ENCODE measurements around the gene TTC9. TPM values are rescaled to one million over a fixed set of nuclear protein-coding genes. Genes with fewer than 3 reads are reported as not detected.
A peak's percentile ranks its signal among the peaks of the same experiment; 100 is the strongest.

Gene TTC9
- total and polyA plus RNA-seq, 4 donors: 4.3 to 7.5 (median 6.8) TPM

DNA sequence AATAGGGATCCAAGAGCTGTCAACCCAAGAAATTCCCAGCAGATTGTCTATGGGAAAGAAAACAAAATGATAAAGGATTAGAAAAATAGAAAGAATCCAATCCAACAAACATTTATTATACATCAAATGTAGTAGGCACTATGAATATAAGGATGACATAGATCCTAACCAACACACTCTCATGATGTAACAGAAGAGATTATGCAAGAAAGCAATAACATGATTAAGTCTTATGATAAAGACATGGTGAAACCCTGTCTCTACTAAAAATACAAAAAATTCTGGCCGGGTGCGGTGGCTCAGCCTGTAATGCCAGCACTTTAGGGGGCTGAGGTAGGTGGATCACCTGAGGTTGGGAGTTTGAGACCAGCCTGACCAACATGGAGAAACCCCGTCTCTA, 44.0 kb upstream of the TTC9 start:
- Histone ChIP-seq H3K4me3 (no peak overlapping the region), H3K9ac (ENCODE audit: insufficient read depth in 1 of 2, low read length in 2 of 2) (no peak overlapping the region), H3K9me3 (ENCODE audit: control insufficient read depth in 4 of 4, insufficient read depth in 3 of 4, low read length in 3 of 4) (no peaks in the 10 kb centered on the region), H3K4me1 (ENCODE audit: control insufficient read depth in 5 of 5, insufficient read depth in 5 of 5, low read length in 5 of 5) (peaks cover 2 to 12% (median 12%) of the 10 kb centered on the region in 5 donors), H3K27ac (ENCODE audit: low read depth in 1 of 2, low read length in 1 of 2) (no peak overlapping the region), H3K27me3 (ENCODE audit: control insufficient read depth in 3 of 3, insufficient read depth in 3 of 3, low read length in 2 of 3) (no peaks in the 10 kb centered on the region), H3K36me3 (ENCODE audit: control insufficient read depth in 4 of 4, insufficient read depth in 4 of 4, low read length in 4 of 4) (peaks cover 21 to 30% (median 24%) of the 10 kb centered on the region in 4 donors)
- TF ChIP-seq, protein P1, sequence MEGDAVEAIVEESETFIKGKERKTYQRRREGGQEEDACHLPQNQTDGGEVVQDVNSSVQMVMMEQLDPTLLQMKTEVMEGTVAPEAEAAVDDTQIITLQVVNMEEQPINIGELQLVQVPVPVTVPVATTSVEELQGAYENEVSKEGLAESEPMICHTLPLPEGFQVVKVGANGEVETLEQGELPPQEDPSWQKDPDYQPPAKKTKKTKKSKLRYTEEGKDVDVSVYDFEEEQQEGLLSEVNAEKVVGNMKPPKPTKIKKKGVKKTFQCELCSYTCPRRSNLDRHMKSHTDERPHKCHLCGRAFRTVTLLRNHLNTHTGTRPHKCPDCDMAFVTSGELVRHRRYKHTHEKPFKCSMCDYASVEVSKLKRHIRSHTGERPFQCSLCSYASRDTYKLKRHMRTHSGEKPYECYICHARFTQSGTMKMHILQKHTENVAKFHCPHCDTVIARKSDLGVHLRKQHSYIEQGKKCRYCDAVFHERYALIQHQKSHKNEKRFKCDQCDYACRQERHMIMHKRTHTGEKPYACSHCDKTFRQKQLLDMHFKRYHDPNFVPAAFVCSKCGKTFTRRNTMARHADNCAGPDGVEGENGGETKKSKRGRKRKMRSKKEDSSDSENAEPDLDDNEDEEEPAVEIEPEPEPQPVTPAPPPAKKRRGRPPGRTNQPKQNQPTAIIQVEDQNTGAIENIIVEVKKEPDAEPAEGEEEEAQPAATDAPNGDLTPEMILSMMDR (IDR thresholded peaks at IDR 0.05; ENCODE audit: control extremely low read depth, extremely low read depth): no peak
- no peak for DNase-seq
- no peak for ATAC-seq (ENCODE audit: insufficient read depth, low FRiP score)
- WGBS, 2 donors: 84 to 90% methylated on average over 3 of the region's 3 CpGs

GRCh38 chr14:70599345-70599744, 42.4 kb upstream of the TTC9 start:
- Histone ChIP-seq H3K27ac (ENCODE audit: low read depth in 1 of 2, low read length in 1 of 2) (no peak overlapping the region), H3K4me3 (no peak overlapping the region), H3K9me3 (ENCODE audit: control insufficient read depth in 4 of 4, insufficient read depth in 3 of 4, low read length in 3 of 4) (no peaks in the 10 kb centered on the region), H3K27me3 (ENCODE audit: control insufficient read depth in 3 of 3, insufficient read depth in 3 of 3, low read length in 2 of 3) (no peaks in the 10 kb centered on the region), H3K4me1 (ENCODE audit: control insufficient read depth in 5 of 5, insufficient read depth in 5 of 5, low read length in 5 of 5) (peaks cover 2 to 12% (median 12%) of the 10 kb centered on the region in 5 donors), H3K9ac (ENCODE audit: insufficient read depth in 1 of 2, low read length in 2 of 2) (peak overlapping the region in 1 of 2 donors; percentile 98), H3K36me3 (ENCODE audit: control insufficient read depth in 4 of 4, insufficient read depth in 4 of 4, low read length in 4 of 4) (peaks cover 10 to 19% (median 15%) of the 10 kb centered on the region in 4 donors)
- ATAC-seq (ENCODE audit: insufficient read depth, low FRiP score) (no peak), DNase-seq (no peak)
- 41 to 47% methylated on average over 1 of the region's 1 CpG for WGBS, 2 donors
- TF ChIP-seq, protein P1 (IDR thresholded peaks at IDR 0.05; ENCODE audit: control extremely low read depth, extremely low read depth): no peak

GRCh38 chr14:70600382-70601157, 41.1 kb upstream of the TTC9 start, which contains the start of gene MED6:
Gene MED6, minus strand, starts transcription at chr14:70600655. Its CDS starts 18 bp downstream, at chr14:70600637.
- Histone ChIP-seq H3K27me3 (ENCODE audit: control insufficient read depth in 3 of 3, insufficient read depth in 3 of 3, low read length in 2 of 3) (no peaks in the 10 kb centered on the region), H3K4me3 (peak within 1 kb of the TSS; percentile 73), H3K27ac (ENCODE audit: low read depth in 1 of 2, low read length in 1 of 2) (peak within 1 kb of the TSS; percentile 54 to 77), H3K9me3 (ENCODE audit: control insufficient read depth in 4 of 4, insufficient read depth in 3 of 4, low read length in 3 of 4) (no peaks in the 10 kb centered on the region), H3K9ac (ENCODE audit: insufficient read depth in 1 of 2, low read length in 2 of 2) (peak within 1 kb of the TSS; percentile 93 to 98), H3K4me1 (ENCODE audit: control insufficient read depth in 5 of 5, insufficient read depth in 5 of 5, low read length in 5 of 5) (peaks cover 2 to 12% (median 12%) of the 10 kb centered on the region in 5 donors), H3K36me3 (ENCODE audit: control insufficient read depth in 4 of 4, insufficient read depth in 4 of 4, low read length in 4 of 4) (peaks cover 4 to 9% (median 7%) of the 10 kb centered on the region in 4 donors)
- WGBS, 2 donors: 1 to 2% methylated on average over 33 to 43 of the region's 43 CpGs
- TF ChIP-seq, protein P1 (IDR thresholded peaks at IDR 0.05; ENCODE audit: control extremely low read depth, extremely low read depth): no peak
- ATAC-seq (ENCODE audit: insufficient read depth, low FRiP score): peak; percentile 99
- DNase-seq: peak; percentile 95 to 97 (median 97)
